Keratinocyte (primary cell): Measurements from ENCODE around the gene TINAG. TPM values are rescaled to one million over a fixed set of nuclear protein-coding genes. Genes with fewer than 3 reads are reported as not detected.

Experiments used
- DNase-seq: peaks from one replicate; pipeline ENCODE4 v3.0.0-alpha.2; 2011; ENCODE audit warnings: low read depth, missing footprints, low spot score
- FAIRE-seq: peaks from 2 replicates; lab custom pipeline; 2011; peaks lifted over from hg19 to GRCh38; lab: Jason Lieb, UNC
- H2AFZ ChIP-seq: 2 replicates; pipeline ENCODE4 v1.6.0; 2012; ENCODE audit warnings: low read length, control low read depth, inconsistent platforms; ENCODE audit not compliant: control insufficient read depth
- H3K27ac ChIP-seq: 2 replicates; pipeline ENCODE4 v1.5.1; 2011; ENCODE audit warnings: low read length; ENCODE audit not compliant: control insufficient read depth, insufficient read depth
- H3K27me3 ChIP-seq: 3 replicates; pipeline ENCODE4 v1.6.0; 2011; ENCODE audit warnings: low read length; ENCODE audit not compliant: control insufficient read depth, insufficient read depth; ENCODE audit errors: extremely low read depth
- H3K36me3 ChIP-seq, 2 experiments: 2 replicates in 1 of 2; 3 replicates in 1 of 2; pipeline ENCODE4 v1.5.1; 2011; ENCODE audit warnings: low read length in 2 of 2, mild to moderate bottlenecking in 1 of 2; ENCODE audit not compliant: control insufficient read depth in 2 of 2, insufficient read depth in 2 of 2; ENCODE audit errors: extremely low read depth in 1 of 2
- H3K4me1 ChIP-seq: 3 replicates; pipeline ENCODE4 v1.5.1; 2011; ENCODE audit warnings: low read length; ENCODE audit not compliant: control insufficient read depth, insufficient read depth; ENCODE audit errors: extremely low read depth
- H3K4me2 ChIP-seq: 3 replicates; pipeline ENCODE4 v1.6.0; 2011; ENCODE audit warnings: low read depth, low read length; ENCODE audit not compliant: control insufficient read depth, insufficient read depth; ENCODE audit errors: extremely low read depth
- H3K4me3 ChIP-seq, 3 experiments: fragments of 200-600 bp in 1 of 3; sonication (generic) in 1 of 3; 2 replicates in 2 of 3; 3 replicates in 1 of 3; pipeline ENCODE4 v1.5.1; 2011 to 2016; ENCODE audit warnings: low read length in 3 of 3, mild to moderate bottlenecking in 3 of 3, control low read depth in 2 of 3, inconsistent platforms in 1 of 3, low read depth in 1 of 3, mixed read lengths in 1 of 3, mixed run types in 1 of 3, moderate library complexity in 1 of 3; ENCODE audit not compliant: control insufficient read depth in 2 of 3, insufficient read depth in 2 of 3; ENCODE audit errors: extremely low read depth in 1 of 3
- H3K79me2 ChIP-seq: 2 replicates; pipeline ENCODE4 v1.6.0; 2012; ENCODE audit warnings: low read length; ENCODE audit not compliant: control insufficient read depth, insufficient read depth
- H3K9ac ChIP-seq: 3 replicates; pipeline ENCODE4 v1.6.0; 2011; ENCODE audit warnings: low read length; ENCODE audit not compliant: control insufficient read depth, insufficient read depth; ENCODE audit errors: extremely low read depth
- H3K9me1 ChIP-seq: 3 replicates; pipeline ENCODE4 v1.6.0; 2011; ENCODE audit warnings: low read length; ENCODE audit not compliant: control insufficient read depth, insufficient read depth; ENCODE audit errors: extremely low read depth
- H3K9me3 ChIP-seq: 2 replicates; pipeline ENCODE4 v1.5.1; 2012; ENCODE audit warnings: low read depth, low read length; ENCODE audit not compliant: control insufficient read depth
- H4K20me1 ChIP-seq: 3 replicates; pipeline ENCODE4 v1.6.0; 2011; ENCODE audit warnings: low read length; ENCODE audit not compliant: control insufficient read depth, insufficient read depth; ENCODE audit errors: extremely low read depth
- EZH2 ChIP-seq: IDR thresholded peaks from one replicate; pipeline ENCODE4 v1.6.1; 2012; ENCODE audit warnings: inconsistent platforms, mild to moderate bottlenecking, low read length, moderate library complexity
- dilution Hi-C: fragments of 300-500 bp; cut with MboI; formaldehyde crosslinking; loops from one replicate; pipeline ENCODE4 v1.7.0; 2020; ENCODE audit warnings: low sequenced_read_pairs; ENCODE audit not compliant: extremely low pct_ligation_motif_present
- polyA plus RNA-seq, 5 experiments: library from polyadenylated mRNA; depleted of rRNA in 3 of 5; stranded (reverse) in 3 of 5; stranded (forward) in 1 of 5; unstranded in 1 of 5; fragments of >200 nt; gene quantifications; 1 replicate in 1 of 5; 2 replicates in 3 of 5; 3 replicates in 1 of 5; pipeline versions ENCODE4 v1.2.1 to v1.2.3, GENCODE V29; 2011 to 2012; ENCODE audit warnings: missing spikeins in 2 of 5, low read depth in 1 of 5, low replicate concordance in 1 of 5
- TF ChIP-seq, protein P1 (sequence below), 3 experiments: IDR thresholded peaks in 1 of 3; conservative IDR thresholded peaks in 1 of 3; optimal IDR thresholded peaks in 1 of 3; 2 replicates in 2 of 3; 3 replicates in 1 of 3; pipeline versions ENCODE3 to v1.5.1; 2011; ENCODE audit warnings: low read length in 3 of 3, mild to moderate bottlenecking in 3 of 3, moderate library complexity in 2 of 3, control low read depth in 1 of 3, inconsistent platforms in 1 of 3; ENCODE audit not compliant: insufficient read depth in 2 of 3; ENCODE audit errors: extremely low read depth in 1 of 3

Gene TINAG
- polyA plus RNA-seq, 1 donor (not counting 4 experiments of a cell fraction or from before 2014, with no cell fraction given) = not detected

DNA sequence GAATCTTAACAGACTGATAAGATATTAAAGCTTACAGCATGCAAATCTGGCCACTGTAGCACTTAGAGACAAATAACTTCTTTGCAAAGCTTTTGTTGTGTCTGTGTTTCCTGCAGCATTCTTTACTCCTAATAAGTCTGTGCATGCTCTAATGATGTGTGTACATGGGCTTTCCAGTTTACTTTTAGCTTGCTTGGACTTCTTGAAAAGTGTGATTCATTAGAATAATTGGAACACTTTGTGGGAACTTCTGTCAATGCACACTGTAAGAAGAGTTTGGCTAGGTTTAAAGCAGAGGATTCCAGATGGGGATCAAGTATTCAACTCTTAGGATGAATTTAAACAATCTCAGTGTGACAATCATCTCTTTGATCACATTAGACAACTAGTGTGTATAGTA, 22.1 kb upstream of the TINAG start:
- dilution Hi-C loops = no loop called here
- H3K4me2 ChIP-seq = peak overlapping the region; percentile 23
- FAIRE-seq (peak; percentile 95), DNase-seq (no peak)
- H3K4me3 ChIP-seq = no peak overlapping the region
- no peaks in the 10 kb centered on the region for H3K27me3 ChIP-seq
- TF ChIP-seq, protein P1, sequence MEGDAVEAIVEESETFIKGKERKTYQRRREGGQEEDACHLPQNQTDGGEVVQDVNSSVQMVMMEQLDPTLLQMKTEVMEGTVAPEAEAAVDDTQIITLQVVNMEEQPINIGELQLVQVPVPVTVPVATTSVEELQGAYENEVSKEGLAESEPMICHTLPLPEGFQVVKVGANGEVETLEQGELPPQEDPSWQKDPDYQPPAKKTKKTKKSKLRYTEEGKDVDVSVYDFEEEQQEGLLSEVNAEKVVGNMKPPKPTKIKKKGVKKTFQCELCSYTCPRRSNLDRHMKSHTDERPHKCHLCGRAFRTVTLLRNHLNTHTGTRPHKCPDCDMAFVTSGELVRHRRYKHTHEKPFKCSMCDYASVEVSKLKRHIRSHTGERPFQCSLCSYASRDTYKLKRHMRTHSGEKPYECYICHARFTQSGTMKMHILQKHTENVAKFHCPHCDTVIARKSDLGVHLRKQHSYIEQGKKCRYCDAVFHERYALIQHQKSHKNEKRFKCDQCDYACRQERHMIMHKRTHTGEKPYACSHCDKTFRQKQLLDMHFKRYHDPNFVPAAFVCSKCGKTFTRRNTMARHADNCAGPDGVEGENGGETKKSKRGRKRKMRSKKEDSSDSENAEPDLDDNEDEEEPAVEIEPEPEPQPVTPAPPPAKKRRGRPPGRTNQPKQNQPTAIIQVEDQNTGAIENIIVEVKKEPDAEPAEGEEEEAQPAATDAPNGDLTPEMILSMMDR (optimal IDR thresholded peaks at IDR 0.05 in 1 of 3, IDR thresholded peaks at IDR 0.05 in 1 of 3, conservative IDR thresholded peaks at IDR 0.05 in 1 of 3; ENCODE audit: extremely low read depth in 1 of 3, insufficient read depth in 2 of 3, low read length in 3 of 3) = no peak
- TF ChIP-seq EZH2 = no peak
- no peaks in the 10 kb centered on the region for H3K9me1 ChIP-seq
- no peaks in the 10 kb centered on the region for H3K9me3 ChIP-seq
- H3K79me2 ChIP-seq = no peaks in the 10 kb centered on the region
- peak overlapping the region; percentile 45 for H2AFZ ChIP-seq
- H3K36me3 ChIP-seq = no peaks in the 10 kb centered on the region
- no peak overlapping the region for H3K9ac ChIP-seq
- H3K4me1 ChIP-seq = peaks cover 40% of the 10 kb centered on the region
- H3K27ac ChIP-seq = peak overlapping the region; percentile 51
- H4K20me1 ChIP-seq = no peaks in the 10 kb centered on the region

GRCh38 chr6:54288474-54288873, 19.8 kb upstream of the TINAG start:
- H3K79me2 ChIP-seq = no peaks in the 10 kb centered on the region
- peaks cover 46% of the 10 kb centered on the region for H3K4me1 ChIP-seq
- dilution Hi-C loops = no loop called here
- H3K9ac ChIP-seq = no peak overlapping the region
- H3K36me3 ChIP-seq = no peaks in the 10 kb centered on the region
- H4K20me1 ChIP-seq = no peaks in the 10 kb centered on the region
- H3K4me3 ChIP-seq = no peak overlapping the region
- FAIRE-seq (no peak), DNase-seq (no peak)
- no peaks in the 10 kb centered on the region for H3K9me3 ChIP-seq
- no peaks in the 10 kb centered on the region for H3K27me3 ChIP-seq
- H3K4me2 ChIP-seq = no peak overlapping the region
- no peaks in the 10 kb centered on the region for H3K9me1 ChIP-seq
- TF ChIP-seq, protein P1 (optimal IDR thresholded peaks at IDR 0.05 in 1 of 3, IDR thresholded peaks at IDR 0.05 in 1 of 3, conservative IDR thresholded peaks at IDR 0.05 in 1 of 3; ENCODE audit: extremely low read depth in 1 of 3, insufficient read depth in 2 of 3, low read length in 3 of 3) = no peak
- no peak for TF ChIP-seq EZH2
- H2AFZ ChIP-seq = no peak overlapping the region
- no peak overlapping the region for H3K27ac ChIP-seq
